ENCODE results near the gene UBXN2A.

DNA sequence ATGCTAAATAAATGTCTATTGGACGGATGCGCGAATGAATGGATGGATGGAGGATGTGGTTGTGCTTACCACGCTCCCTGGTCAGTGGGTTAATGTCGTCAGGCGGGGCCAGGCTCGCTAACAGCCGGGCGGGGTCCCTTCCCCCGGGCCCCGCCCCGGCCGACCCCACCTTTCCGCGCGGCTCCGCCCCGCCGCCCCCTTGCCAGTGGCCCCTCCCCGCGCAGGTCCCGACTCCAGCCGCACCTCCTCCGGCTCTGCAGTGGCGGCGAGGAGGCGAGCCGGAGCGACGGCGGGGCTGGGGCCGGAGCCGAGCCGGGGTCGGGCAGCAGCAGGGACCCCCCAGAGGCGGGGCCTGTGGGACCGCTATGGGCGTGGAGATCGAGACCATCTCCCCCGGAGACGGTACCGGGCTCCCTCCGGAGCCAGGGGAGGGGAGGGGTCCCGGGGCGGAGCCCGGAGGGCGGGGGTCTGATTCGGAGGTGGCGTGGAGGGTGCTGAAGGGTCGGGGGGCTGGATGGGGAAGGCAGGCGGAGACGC, 109.3 kb downstream of the UBXN2A start, which contains the start of gene FKBP1B:
- TF ChIP-seq, protein P1, sequence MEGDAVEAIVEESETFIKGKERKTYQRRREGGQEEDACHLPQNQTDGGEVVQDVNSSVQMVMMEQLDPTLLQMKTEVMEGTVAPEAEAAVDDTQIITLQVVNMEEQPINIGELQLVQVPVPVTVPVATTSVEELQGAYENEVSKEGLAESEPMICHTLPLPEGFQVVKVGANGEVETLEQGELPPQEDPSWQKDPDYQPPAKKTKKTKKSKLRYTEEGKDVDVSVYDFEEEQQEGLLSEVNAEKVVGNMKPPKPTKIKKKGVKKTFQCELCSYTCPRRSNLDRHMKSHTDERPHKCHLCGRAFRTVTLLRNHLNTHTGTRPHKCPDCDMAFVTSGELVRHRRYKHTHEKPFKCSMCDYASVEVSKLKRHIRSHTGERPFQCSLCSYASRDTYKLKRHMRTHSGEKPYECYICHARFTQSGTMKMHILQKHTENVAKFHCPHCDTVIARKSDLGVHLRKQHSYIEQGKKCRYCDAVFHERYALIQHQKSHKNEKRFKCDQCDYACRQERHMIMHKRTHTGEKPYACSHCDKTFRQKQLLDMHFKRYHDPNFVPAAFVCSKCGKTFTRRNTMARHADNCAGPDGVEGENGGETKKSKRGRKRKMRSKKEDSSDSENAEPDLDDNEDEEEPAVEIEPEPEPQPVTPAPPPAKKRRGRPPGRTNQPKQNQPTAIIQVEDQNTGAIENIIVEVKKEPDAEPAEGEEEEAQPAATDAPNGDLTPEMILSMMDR (conservative IDR thresholded peaks at IDR 0.05; ENCODE audit: low read length), result no peak
- TF ChIP-seq EZH2phosphoT487 (IDR thresholded peaks at IDR 0.05; ENCODE audit: borderline replicate concordance), result no peak
